Measurements from ENCODE around the gene DSCAML1. TPM values are rescaled to one million over a fixed set of nuclear protein-coding genes. Genes with fewer than 3 reads are reported as not detected.

Gene DSCAML1
- total RNA-seq, 6 donors from 2014 or later = 0.30 to 3.1 (median 1.3) TPM

- H3K27ac ChIP-seq = no peak overlapping the region
- H3K9me3 ChIP-seq = no peaks in the 10 kb centered on the region
- H3K4me1 ChIP-seq = no peaks in the 10 kb centered on the region
- ATAC-seq (ENCODE audit: low FRiP score in 2 of 2) (no peak), DNase-seq (no peak)
- TF ChIP-seq POLR2AphosphoS5 (IDR thresholded peaks at IDR 0.05) = no peak
- TF ChIP-seq POLR2A (IDR thresholded peaks at IDR 0.05) = no peak
- no peak for TF ChIP-seq EP300 (IDR thresholded peaks at IDR 0.05)
- TF ChIP-seq CTCF (IDR thresholded peaks at IDR 0.05) = no peak
- 83 to 95% methylated on average over 4 of the region's 4 CpGs for WGBS, 2 donors
- H3K36me3 ChIP-seq = no peaks in the 10 kb centered on the region
- no peaks in the 10 kb centered on the region for H3K27me3 ChIP-seq
- no peak overlapping the region for H3K4me3 ChIP-seq
Measured at GRCh38 chr11:117642396-117642795, 154.6 kb downstream of the DSCAML1 start.

- DNase-seq (no peak), ATAC-seq (ENCODE audit: low FRiP score in 2 of 2) (no peak)
- no peak overlapping the region for H3K27ac ChIP-seq
- WGBS, 2 donors = 87 to 90% methylated on average over 11 to 14 of the region's 14 CpGs
- no peaks in the 10 kb centered on the region for H3K4me1 ChIP-seq
- H3K9me3 ChIP-seq = no peaks in the 10 kb centered on the region
- no peak overlapping the region for H3K4me3 ChIP-seq
- TF ChIP-seq EP300 (IDR thresholded peaks at IDR 0.05) (no peak), POLR2AphosphoS5 (IDR thresholded peaks at IDR 0.05) (no peak), POLR2A (IDR thresholded peaks at IDR 0.05) (no peak), CTCF (IDR thresholded peaks at IDR 0.05) (no peak)
- H3K36me3 ChIP-seq = no peaks in the 10 kb centered on the region
- no peaks in the 10 kb centered on the region for H3K27me3 ChIP-seq
Measured at GRCh38 chr11:117641008-117641915, 155.8 kb downstream of the DSCAML1 start.

DNA sequence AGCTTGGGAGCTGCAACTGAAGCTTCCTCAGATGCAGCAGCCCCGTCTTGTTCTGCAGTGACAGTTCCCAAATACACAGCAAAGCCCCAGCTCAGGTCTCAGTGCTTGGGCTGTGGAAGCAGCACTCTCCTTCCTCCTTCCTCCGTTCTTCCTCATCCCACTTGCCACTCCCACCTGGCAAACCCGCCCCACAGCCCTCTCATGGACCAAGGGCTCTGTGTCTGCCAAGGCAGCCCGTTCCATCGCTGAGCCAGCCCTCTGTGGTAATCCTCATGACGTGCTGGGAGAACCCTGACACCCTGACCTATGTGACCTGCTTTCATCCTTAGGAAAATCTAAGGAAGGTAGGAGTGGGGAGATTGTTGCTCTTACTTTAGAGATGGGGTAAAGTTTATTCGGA lies 157.0 kb downstream of the DSCAML1 start:
- ATAC-seq (ENCODE audit: low FRiP score in 2 of 2) = no peak

DNA sequence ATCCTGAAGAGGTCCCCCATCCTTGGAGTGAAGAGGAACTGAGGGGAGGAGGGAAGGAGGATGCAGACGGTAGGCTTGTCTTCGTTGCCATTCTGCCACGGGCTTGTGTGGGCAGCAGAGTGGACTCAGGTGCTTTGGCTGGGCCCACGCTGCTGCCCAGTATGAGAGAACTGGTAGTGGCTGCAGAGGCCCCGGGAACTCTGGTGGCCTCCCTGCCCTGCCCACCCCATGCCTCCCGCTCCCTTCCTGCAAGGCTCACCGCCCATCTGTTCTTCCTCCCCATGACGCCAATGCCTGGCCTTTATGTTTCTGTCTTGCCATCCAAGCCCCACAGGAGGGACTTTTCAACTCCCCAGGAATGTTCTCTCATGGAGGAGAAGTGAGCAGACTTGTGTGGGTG lies 157.4 kb downstream of the DSCAML1 start:
- Histone ChIP-seq H3K27ac (no peak overlapping the region), H3K36me3 (no peaks in the 10 kb centered on the region), H3K4me1 (no peaks in the 10 kb centered on the region), H3K9me3 (no peaks in the 10 kb centered on the region), H3K27me3 (no peaks in the 10 kb centered on the region), H3K4me3 (no peak overlapping the region)
- DNase-seq = no peak
- TF ChIP-seq POLR2AphosphoS5 (IDR thresholded peaks at IDR 0.05) (no peak), POLR2A (IDR thresholded peaks at IDR 0.05) (no peak), EP300 (IDR thresholded peaks at IDR 0.05) (no peak), CTCF (IDR thresholded peaks at IDR 0.05) (no peak)
- WGBS, 2 donors = 81 to 90% methylated on average over 7 to 8 of the region's 8 CpGs
- ATAC-seq (ENCODE audit: low FRiP score in 2 of 2) = no peak

More for the DNA sequence above, 157.0 kb downstream of the DSCAML1 start:
- H3K9me3 ChIP-seq = no peaks in the 10 kb centered on the region
- H3K27me3 ChIP-seq = no peaks in the 10 kb centered on the region
- WGBS, 2 donors = 76 to 82% methylated on average over 6 to 7 of the region's 7 CpGs
- H3K27ac ChIP-seq = no peak overlapping the region
- TF ChIP-seq CTCF (IDR thresholded peaks at IDR 0.05) = no peak
- TF ChIP-seq EP300 (IDR thresholded peaks at IDR 0.05) = no peak
- no peak for TF ChIP-seq POLR2AphosphoS5 (IDR thresholded peaks at IDR 0.05)
- TF ChIP-seq POLR2A (IDR thresholded peaks at IDR 0.05) = no peak
- no peaks in the 10 kb centered on the region for H3K4me1 ChIP-seq
- H3K4me3 ChIP-seq = no peak overlapping the region
- no peak for DNase-seq
- H3K36me3 ChIP-seq = no peaks in the 10 kb centered on the region

Data from upper lobe of left lung (tissue), 6 donors.